SK-N-SH (cell line): ENCODE measurements around the gene RFPL4AL1. TPM values are rescaled to one million over a fixed set of nuclear protein-coding genes. Genes with fewer than 3 reads are reported as not detected.
A peak's percentile ranks its signal among the peaks of the same experiment; 100 is the strongest.

Experiments
- CTCF ChIA-PET: fragments of 300-600, 350-600 bp; formaldehyde crosslinking; extraction: SDS; loops from one replicate; lab custom pipeline; 2021; lab: Yijun Ruan, JAX
- POLR2A ChIA-PET: fragments of 350-600 bp; sonication (Branson Sonifier 250); formaldehyde crosslinking; extraction: SDS; loops from one replicate; lab custom pipeline; 2020; ENCODE audit warnings: antibody characterized with exemption, inconsistent platforms; lab: Yijun Ruan, JAX
- DNase-seq: peaks from one replicate; pipeline ENCODE4 v3.0.0; 2012
- H2AFZ ChIP-seq: fragments of 200-600 bp; sonication (generic); 2 replicates; pipeline ENCODE4 v1.8.1; 2016; ENCODE audit warnings: antibody characterized with exemption, mild to moderate bottlenecking, low read depth
- H3F3A ChIP-seq: fragments of 200-600 bp; sonication (generic); replicated peaks from 2 replicates; pipeline ENCODE3; 2016; ENCODE audit warnings: antibody characterized with exemption, mild to moderate bottlenecking; ENCODE audit not compliant: insufficient read depth
- H3K27ac ChIP-seq, 2 experiments: fragments of 200-500 bp in 1 of 2; fragments of 200-600 bp in 1 of 2; sonication (Bioruptor generic) in 1 of 2; sonication (generic), shearing (Covaris generic) in 1 of 2; 2 replicates each; pipeline versions ENCODE4 v1.5.1 to v1.6.1; 2014 to 2016; ENCODE audit warnings: low read depth in 2 of 2, inconsistent platforms in 1 of 2, low read length in 1 of 2, mild to moderate bottlenecking in 1 of 2, mixed read lengths in 1 of 2
- H3K27me3 ChIP-seq: fragments of 200-600 bp; sonication (generic), shearing (Covaris generic); 2 replicates; pipeline ENCODE4 v1.6.1; 2016; ENCODE audit warnings: mixed run types; ENCODE audit not compliant: insufficient read depth
- H3K36me3 ChIP-seq, 2 experiments: fragments of 200-500 bp in 1 of 2; fragments of 200-600 bp in 1 of 2; sonication (Bioruptor generic) in 1 of 2; sonication (generic) in 1 of 2; replicated peaks in 1 of 2; 2 replicates each; pipeline versions ENCODE3 to v1.5.1; 2014 to 2016; ENCODE audit warnings: low read length in 1 of 2, mild to moderate bottlenecking in 1 of 2; ENCODE audit not compliant: insufficient read depth in 2 of 2, control insufficient read depth in 1 of 2
- H3K4me1 ChIP-seq, 2 experiments: fragments of 200-500 bp in 1 of 2; fragments of 200-600 bp in 1 of 2; sonication (Bioruptor generic) in 1 of 2; sonication (generic), shearing (Covaris generic) in 1 of 2; 2 replicates each; pipeline versions ENCODE4 v1.5.1 to v1.6.1; 2014 to 2016; ENCODE audit warnings: low read depth in 1 of 2, low read length in 1 of 2, mixed run types in 1 of 2; ENCODE audit not compliant: insufficient read depth in 2 of 2, control insufficient read depth in 1 of 2
- H3K4me2 ChIP-seq: fragments of 200-600 bp; sonication (generic), shearing (Covaris generic); 2 replicates; pipeline ENCODE4 v1.6.1; 2017; ENCODE audit warnings: mixed run types
- H3K4me3 ChIP-seq, 2 experiments: fragments of 200-500 bp in 1 of 2; fragments of 200-600 bp in 1 of 2; sonication (Bioruptor generic) in 1 of 2; sonication (generic), shearing (Covaris generic) in 1 of 2; 2 replicates each; pipeline versions ENCODE4 v1.5.1 to v1.8.1; 2014 to 2016; ENCODE audit warnings: low read depth in 2 of 2, inconsistent platforms in 1 of 2, low read length in 1 of 2, mild to moderate bottlenecking in 1 of 2, mixed read lengths in 1 of 2, moderate library complexity in 1 of 2
- H3K79me2 ChIP-seq: fragments of 200-600 bp; sonication (generic); 2 replicates; pipeline ENCODE4 v1.8.1; 2017; ENCODE audit warnings: mild to moderate bottlenecking; ENCODE audit not compliant: insufficient read depth
- H3K9ac ChIP-seq: fragments of 200-600 bp; sonication (generic); 2 replicates; pipeline ENCODE4 v1.6.1; 2017; ENCODE audit warnings: mixed run types
- H3K9me2 ChIP-seq: fragments of 200-600 bp; sonication (generic); 2 replicates; pipeline ENCODE4 v1.6.1; 2017; ENCODE audit warnings: mixed run types
- H3K9me3 ChIP-seq: fragments of 200-600 bp; sonication (generic); 2 replicates; pipeline ENCODE4 v1.6.1; 2017; ENCODE audit warnings: mixed run types, mild to moderate bottlenecking, moderate library complexity
- H4K20me1 ChIP-seq: fragments of 200-600 bp; sonication (generic); 2 replicates; pipeline ENCODE4 v1.6.1; 2017; ENCODE audit warnings: mild to moderate bottlenecking, mixed run types; ENCODE audit not compliant: insufficient read depth
- CHD2 ChIP-seq: fragments of 150-350 bp; IDR thresholded peaks from 2 replicates; pipeline ENCODE4 v1.6.1; 2018; ENCODE audit warnings: low read length; ENCODE audit not compliant: partially characterized antibody
- ELF1 ChIP-seq: IDR thresholded peaks from 2 replicates; pipeline ENCODE4 v1.4.0; 2012
- EP300 ChIP-seq, 2 experiments: IDR thresholded peaks; 2 replicates each; pipeline versions ENCODE4 v1.4.0 to v1.6.1; 2012; ENCODE audit warnings: borderline replicate concordance in 1 of 2, low read depth in 1 of 2, low read length in 1 of 2
- GABPA ChIP-seq: IDR thresholded peaks from 2 replicates; pipeline ENCODE4 v1.4.0; 2012; ENCODE audit warnings: low read depth, mild to moderate bottlenecking
- JUND ChIP-seq: IDR thresholded peaks from 2 replicates; pipeline ENCODE4 v1.4.0; 2012
- MAX ChIP-seq: IDR thresholded peaks from 2 replicates; pipeline ENCODE4 v1.4.0; 2012; ENCODE audit warnings: low read depth
- MXI1 ChIP-seq: IDR thresholded peaks from 2 replicates; pipeline ENCODE4 v1.6.1; 2012; ENCODE audit warnings: mild to moderate bottlenecking, low read depth, low read length, improper control_type of control experiment
- NRF1 ChIP-seq: IDR thresholded peaks from 2 replicates; pipeline ENCODE4 v1.6.1; 2012; ENCODE audit warnings: low read depth, mild to moderate bottlenecking, low read length
- RAD21 ChIP-seq: IDR thresholded peaks from 2 replicates; pipeline ENCODE4 v1.6.1; 2012; ENCODE audit warnings: mild to moderate bottlenecking, low read length
- RCOR1 ChIP-seq: fragments of 150-350 bp; IDR thresholded peaks from 2 replicates; pipeline ENCODE4 v1.6.1; 2017; ENCODE audit warnings: antibody characterized with exemption, low read length
- RXRA ChIP-seq: IDR thresholded peaks from 2 replicates; pipeline ENCODE4 v1.4.0; 2012; ENCODE audit warnings: low read depth, mild to moderate bottlenecking, borderline replicate concordance
- SMC3 ChIP-seq: IDR thresholded peaks from 2 replicates; pipeline ENCODE4 v1.6.1; 2012; ENCODE audit warnings: low read depth, low read length, improper control_type of control experiment
- TEAD4 ChIP-seq: IDR thresholded peaks from 2 replicates; pipeline ENCODE4 v1.4.0; 2012; ENCODE audit warnings: mild to moderate bottlenecking, borderline replicate concordance; ENCODE audit not compliant: insufficient read depth
- USF1 ChIP-seq: IDR thresholded peaks from 2 replicates; pipeline ENCODE4 v1.4.0; 2012; ENCODE audit warnings: low read depth, borderline replicate concordance
- YY1 ChIP-seq: IDR thresholded peaks from 2 replicates; pipeline ENCODE4 v1.4.0; 2012; ENCODE audit warnings: low read depth, mild to moderate bottlenecking
- ZBTB33 ChIP-seq: IDR thresholded peaks from 2 replicates; pipeline ENCODE4 v1.4.0; 2012; ENCODE audit warnings: low read depth, borderline replicate concordance
- WGBS: methylation state at CpG from one replicate; pipeline ENCODE4 v1.1.6; 2017; ENCODE audit warnings: low lambda C conversion rate; 5-methylcytosine and 5-hydroxymethylcytosine counted together
- polyA plus RNA-seq, 3 experiments: library from polyadenylated mRNA; depleted of rRNA; stranded (reverse); fragments of >200 nt; gene quantifications; 2 replicates each; pipeline ENCODE4 v1.2.3, GENCODE V29; 2012
- TF ChIP-seq, protein P1 (sequence below): fragments of 150-350 bp; IDR thresholded peaks from 2 replicates; pipeline ENCODE4 v1.6.1; 2017; ENCODE audit warnings: antibody characterized with exemption, low read length, low read depth, borderline replicate concordance
- TF ChIP-seq, protein P2 (sequence below): fragments of 200-600 bp; sonication (generic); IDR thresholded peaks from 2 replicates; pipeline ENCODE4 v1.6.1; 2017; ENCODE audit warnings: antibody characterized with exemption, mild to moderate bottlenecking, moderate library complexity

RFPL4AL1 gene
- polyA plus RNA-seq, 1 of the 3 experiments (the other 2 are of a cell fraction) = not detected

DNA sequence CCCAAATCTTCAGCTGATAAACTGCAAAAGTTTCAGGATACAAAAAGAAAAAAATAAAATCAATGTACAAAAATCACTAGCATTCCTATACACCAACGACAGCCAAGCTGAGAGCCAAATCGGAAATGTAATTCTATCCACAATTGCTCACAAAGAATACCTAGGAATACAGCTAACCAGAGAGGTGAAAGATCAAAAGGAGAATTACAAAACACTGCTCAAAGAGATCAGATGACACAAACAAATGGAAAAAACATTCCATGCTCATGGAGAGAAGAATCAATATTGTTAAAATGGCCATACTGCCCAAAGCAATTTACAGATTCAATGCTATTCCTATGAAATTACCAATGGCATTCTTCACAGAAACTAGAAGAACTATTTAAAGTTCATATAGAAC, 33.4 kb downstream of the RFPL4AL1 start:
- Histone ChIP-seq H2AFZ (no peak overlapping the region), H3K9ac (no peak overlapping the region), H3K36me3 (no peaks in the 10 kb centered on the region), H4K20me1 (no peaks in the 10 kb centered on the region), H3K27ac (no peak overlapping the region), H3F3A (no peaks in the 10 kb centered on the region), H3K4me3 (no peak overlapping the region), H3K27me3 (peaks cover 28% of the 10 kb centered on the region; the same call in 1 of the 2 replicates), H3K9me2 (no peaks in the 10 kb centered on the region), H3K4me2 (no peak overlapping the region), H3K79me2 (no peaks in the 10 kb centered on the region), H3K4me1 (no peaks in the 10 kb centered on the region), H3K9me3 (no peaks in the 10 kb centered on the region)
- CTCF ChIA-PET = interaction anchor here (1.1 kb wide), 1 partner anchor 18 kb away, joined by 3 read pairs; no protein-coding TSS in a partner anchor
- no peak for DNase-seq
- TF ChIP-seq RXRA (no peak), MXI1 (no peak), ZBTB33 (no peak), YY1 (no peak), RAD21 (no peak), JUND (no peak), EP300 (IDR thresholded peaks at IDR 0.05; ENCODE audit: borderline replicate concordance in 1 of 2, low read depth in 1 of 2, low read length in 1 of 2) (no peak), ELF1 (no peak)
- TF ChIP-seq, protein P1, sequence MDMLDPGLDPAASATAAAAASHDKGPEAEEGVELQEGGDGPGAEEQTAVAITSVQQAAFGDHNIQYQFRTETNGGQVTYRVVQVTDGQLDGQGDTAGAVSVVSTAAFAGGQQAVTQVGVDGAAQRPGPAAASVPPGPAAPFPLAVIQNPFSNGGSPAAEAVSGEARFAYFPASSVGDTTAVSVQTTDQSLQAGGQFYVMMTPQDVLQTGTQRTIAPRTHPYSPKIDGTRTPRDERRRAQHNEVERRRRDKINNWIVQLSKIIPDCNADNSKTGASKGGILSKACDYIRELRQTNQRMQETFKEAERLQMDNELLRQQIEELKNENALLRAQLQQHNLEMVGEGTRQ = no peak
- 0% methylated on average over 2 of the region's 2 CpGs for WGBS
- POLR2A ChIA-PET = no interaction called here

DNA sequence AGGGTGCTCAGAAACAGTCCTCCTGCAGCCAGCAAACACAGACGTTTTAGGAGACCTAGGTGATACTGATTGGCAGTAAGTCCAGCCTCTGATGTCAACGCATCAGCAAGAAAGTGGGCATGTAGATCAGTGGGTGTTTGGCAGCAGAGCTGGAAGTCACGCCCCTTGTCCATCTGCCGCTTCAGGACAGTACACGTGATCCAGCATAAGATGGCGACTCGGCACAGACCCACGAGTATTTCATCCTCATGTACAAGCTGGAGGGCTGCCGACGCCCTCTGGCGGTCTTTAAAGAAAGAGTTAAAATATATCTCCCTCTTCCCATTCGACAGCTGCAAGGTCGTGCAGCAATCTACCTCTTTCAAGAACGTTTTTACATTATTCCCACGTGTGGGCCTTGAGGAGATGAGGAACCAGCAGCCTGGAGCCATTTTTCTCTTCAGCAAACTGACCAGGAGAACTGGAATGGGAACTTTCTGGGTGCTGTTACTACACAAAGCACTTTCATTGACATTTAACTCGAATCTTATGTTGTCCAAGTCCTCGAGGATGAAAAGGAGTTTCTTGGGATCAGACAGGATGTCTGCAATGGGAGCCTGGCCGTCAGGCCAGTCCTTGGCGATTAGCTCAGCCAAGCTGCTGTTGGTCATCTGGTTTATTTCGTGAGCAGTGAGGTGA, 40.6 kb downstream of the RFPL4AL1 start:
- H3K9me3 ChIP-seq = no peaks in the 10 kb centered on the region
- no peaks in the 10 kb centered on the region; a peak in 1 of 4 replicates for H3K4me1 ChIP-seq
- no peaks in the 10 kb centered on the region for H3K36me3 ChIP-seq
- H3K9ac ChIP-seq = no peak overlapping the region
- H4K20me1 ChIP-seq = no peaks in the 10 kb centered on the region
- peaks cover 9% of the 10 kb centered on the region; the same call in 1 of the 2 replicates for H3K27me3 ChIP-seq
- 11% methylated on average over 20 of the region's 20 CpGs for WGBS
- no peak overlapping the region for H3K27ac ChIP-seq
- no peak overlapping the region for H3K4me3 ChIP-seq
- ChIA-PET CTCF (interaction anchor here (0.8 to 3.0 kb wide), 8 partner anchors 9 to 1135 kb away, joined by 3 to 11 read pairs (median 4); partner anchors contain the start of genes NLRP11 and NLRP4), POLR2A (no interaction called here)
- H2AFZ ChIP-seq = peak overlapping the region; percentile 36
- H3F3A ChIP-seq = no peaks in the 10 kb centered on the region
- no peaks in the 10 kb centered on the region for H3K9me2 ChIP-seq
- no peaks in the 10 kb centered on the region for H3K79me2 ChIP-seq
- DNase-seq = peak; percentile 61
- no peak overlapping the region; the same call in 1 of the 2 replicates for H3K4me2 ChIP-seq
- TF ChIP-seq YY1 (peak; percentile 81), EP300 (IDR thresholded peaks at IDR 0.05; ENCODE audit: borderline replicate concordance in 1 of 2, low read depth in 1 of 2, low read length in 1 of 2) (no peak), RXRA (no peak), RCOR1 (no peak), ZBTB33 (no peak), CHD2 (no peak), MXI1 (peak; percentile 55; the same call in 1 of the 2 replicates), SMC3 (peak; percentile 35; the same call in 1 of the 2 replicates), MAX (peak; percentile 84), NRF1 (no peak), USF1 (peak; percentile 83), GABPA (no peak), TEAD4 (no peak)
- TF ChIP-seq, protein P2, sequence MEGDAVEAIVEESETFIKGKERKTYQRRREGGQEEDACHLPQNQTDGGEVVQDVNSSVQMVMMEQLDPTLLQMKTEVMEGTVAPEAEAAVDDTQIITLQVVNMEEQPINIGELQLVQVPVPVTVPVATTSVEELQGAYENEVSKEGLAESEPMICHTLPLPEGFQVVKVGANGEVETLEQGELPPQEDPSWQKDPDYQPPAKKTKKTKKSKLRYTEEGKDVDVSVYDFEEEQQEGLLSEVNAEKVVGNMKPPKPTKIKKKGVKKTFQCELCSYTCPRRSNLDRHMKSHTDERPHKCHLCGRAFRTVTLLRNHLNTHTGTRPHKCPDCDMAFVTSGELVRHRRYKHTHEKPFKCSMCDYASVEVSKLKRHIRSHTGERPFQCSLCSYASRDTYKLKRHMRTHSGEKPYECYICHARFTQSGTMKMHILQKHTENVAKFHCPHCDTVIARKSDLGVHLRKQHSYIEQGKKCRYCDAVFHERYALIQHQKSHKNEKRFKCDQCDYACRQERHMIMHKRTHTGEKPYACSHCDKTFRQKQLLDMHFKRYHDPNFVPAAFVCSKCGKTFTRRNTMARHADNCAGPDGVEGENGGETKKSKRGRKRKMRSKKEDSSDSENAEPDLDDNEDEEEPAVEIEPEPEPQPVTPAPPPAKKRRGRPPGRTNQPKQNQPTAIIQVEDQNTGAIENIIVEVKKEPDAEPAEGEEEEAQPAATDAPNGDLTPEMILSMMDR = peak; percentile 62
